ENCODE results near the gene LAPTM5. TPM values are rescaled to one million over a fixed set of nuclear protein-coding genes. Genes with fewer than 3 reads are reported as not detected.

Gene LAPTM5
- total RNA-seq, 1 experiment from 2014 or later: not detected

DNA sequence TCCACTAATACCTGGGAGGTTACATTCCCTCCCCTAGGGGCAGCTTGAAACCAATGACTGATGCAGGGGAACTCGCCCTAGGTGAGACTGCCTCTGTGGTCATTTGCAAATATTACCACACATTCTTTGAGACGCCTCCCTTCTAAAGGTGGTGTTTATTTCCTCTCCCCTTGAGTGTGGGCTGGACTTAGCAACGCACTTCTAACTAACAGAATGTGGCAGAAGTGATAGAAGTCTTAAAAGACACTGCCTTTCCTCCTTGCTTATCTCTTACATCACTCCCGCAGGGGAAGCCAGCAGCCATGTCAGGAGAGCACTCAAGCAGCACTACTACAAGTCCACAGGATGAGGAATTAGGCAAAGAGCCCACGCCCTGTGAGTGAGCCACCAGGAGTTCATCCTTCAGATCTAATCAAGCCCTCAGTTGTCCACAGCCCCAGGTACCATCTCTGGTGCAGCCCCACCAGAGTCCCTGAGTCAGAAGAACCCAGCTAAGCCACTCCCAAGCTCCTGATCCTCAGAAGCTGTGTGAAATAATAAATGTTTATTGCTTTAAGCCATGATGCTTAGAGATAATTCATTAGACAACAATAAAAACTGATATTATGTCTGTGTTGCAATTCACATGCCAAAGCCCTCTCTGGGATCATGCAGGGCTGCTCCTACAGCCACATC lies 19.4 kb downstream of the LAPTM5 start:
- Mint-ChIP-seq H3K4me3 (ENCODE audit: low read depth, unreplicated experiment) (no peak overlapping the region), H3K27ac (ENCODE audit: unreplicated experiment) (no peak overlapping the region), H3K27me3 (ENCODE audit: unreplicated experiment) (no peaks in the 10 kb centered on the region), H3K36me3 (ENCODE audit: insufficient read depth, unreplicated experiment) (no peaks in the 10 kb centered on the region), H3K9me3 (ENCODE audit: low read depth, unreplicated experiment) (peaks cover 5% of the 10 kb centered on the region), H3K4me1 (ENCODE audit: low read depth, unreplicated experiment) (peaks cover 16% of the 10 kb centered on the region)
- CTCF ChIA-PET: no interaction called here
- no TSS peak for BruUV-seq (replicated peaks)
- intact Hi-C loops (cut with micrococcal nuclease; ENCODE audit: unreplicated experiment): no loop called here
- no peak for DNase-seq
- TF ChIP-seq, protein P1, sequence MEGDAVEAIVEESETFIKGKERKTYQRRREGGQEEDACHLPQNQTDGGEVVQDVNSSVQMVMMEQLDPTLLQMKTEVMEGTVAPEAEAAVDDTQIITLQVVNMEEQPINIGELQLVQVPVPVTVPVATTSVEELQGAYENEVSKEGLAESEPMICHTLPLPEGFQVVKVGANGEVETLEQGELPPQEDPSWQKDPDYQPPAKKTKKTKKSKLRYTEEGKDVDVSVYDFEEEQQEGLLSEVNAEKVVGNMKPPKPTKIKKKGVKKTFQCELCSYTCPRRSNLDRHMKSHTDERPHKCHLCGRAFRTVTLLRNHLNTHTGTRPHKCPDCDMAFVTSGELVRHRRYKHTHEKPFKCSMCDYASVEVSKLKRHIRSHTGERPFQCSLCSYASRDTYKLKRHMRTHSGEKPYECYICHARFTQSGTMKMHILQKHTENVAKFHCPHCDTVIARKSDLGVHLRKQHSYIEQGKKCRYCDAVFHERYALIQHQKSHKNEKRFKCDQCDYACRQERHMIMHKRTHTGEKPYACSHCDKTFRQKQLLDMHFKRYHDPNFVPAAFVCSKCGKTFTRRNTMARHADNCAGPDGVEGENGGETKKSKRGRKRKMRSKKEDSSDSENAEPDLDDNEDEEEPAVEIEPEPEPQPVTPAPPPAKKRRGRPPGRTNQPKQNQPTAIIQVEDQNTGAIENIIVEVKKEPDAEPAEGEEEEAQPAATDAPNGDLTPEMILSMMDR (IDR thresholded peaks at IDR 0.05; ENCODE audit: unreplicated experiment): no peak

GRCh38 chr1:30737357-30738039 lies 20.1 kb downstream of the LAPTM5 start:
- H3K4me1 Mint-ChIP-seq (ENCODE audit: low read depth, unreplicated experiment): peaks cover 16% of the 10 kb centered on the region
- no peak overlapping the region for H3K27ac Mint-ChIP-seq (ENCODE audit: unreplicated experiment)
- H3K9me3 Mint-ChIP-seq (ENCODE audit: low read depth, unreplicated experiment): peaks cover 5% of the 10 kb centered on the region
- TF ChIP-seq, protein P1 (IDR thresholded peaks at IDR 0.05; ENCODE audit: unreplicated experiment): no peak
- no peak for DNase-seq
- H3K4me3 Mint-ChIP-seq (ENCODE audit: low read depth, unreplicated experiment): no peak overlapping the region
- no peaks in the 10 kb centered on the region for H3K36me3 Mint-ChIP-seq (ENCODE audit: insufficient read depth, unreplicated experiment)
- CTCF ChIA-PET: no interaction called here
- no peaks in the 10 kb centered on the region for H3K27me3 Mint-ChIP-seq (ENCODE audit: unreplicated experiment)
- no TSS peak for BruUV-seq (replicated peaks)
- intact Hi-C loops (cut with micrococcal nuclease; ENCODE audit: unreplicated experiment): no loop called here

- Mint-ChIP-seq H3K27me3 (ENCODE audit: unreplicated experiment) (peaks cover 13% of the 10 kb centered on the region), H3K4me1 (ENCODE audit: low read depth, unreplicated experiment) (peaks cover 6% of the 10 kb centered on the region), H3K27ac (ENCODE audit: unreplicated experiment) (no peak overlapping the region), H3K4me3 (ENCODE audit: low read depth, unreplicated experiment) (no peak overlapping the region), H3K9me3 (ENCODE audit: low read depth, unreplicated experiment) (peaks cover 5% of the 10 kb centered on the region), H3K36me3 (ENCODE audit: insufficient read depth, unreplicated experiment) (no peaks in the 10 kb centered on the region)
- DNase-seq: no peak
- intact Hi-C loops (cut with micrococcal nuclease; ENCODE audit: unreplicated experiment): no loop called here
- no TSS peak for BruUV-seq (replicated peaks)
- CTCF ChIA-PET: no interaction called here
- TF ChIP-seq, protein P1 (IDR thresholded peaks at IDR 0.05; ENCODE audit: unreplicated experiment): no peak
Measured at GRCh38 chr1:30735668-30736498, 21.7 kb downstream of the LAPTM5 start.

DNA sequence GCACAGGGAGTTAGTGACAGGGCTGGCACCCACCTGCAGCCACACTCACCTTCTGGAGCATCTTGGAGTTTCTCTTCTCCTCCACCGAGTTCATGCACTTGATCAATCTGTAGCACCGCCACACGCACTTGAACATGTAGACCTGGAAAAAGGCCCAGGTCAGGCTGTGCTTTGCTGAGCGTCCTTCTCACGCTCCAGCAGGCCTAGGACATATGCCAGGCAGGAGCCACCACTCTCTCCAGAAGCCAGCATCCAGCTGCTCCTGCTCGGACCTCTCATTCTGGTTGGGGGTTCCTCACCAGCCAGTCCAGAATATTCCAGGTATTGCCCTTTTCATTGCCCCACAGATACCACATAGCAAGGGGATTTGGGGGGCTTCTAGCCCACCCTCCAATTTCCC lies 22.4 kb downstream of the LAPTM5 start:
- DNase-seq: no peak
- H3K9me3 Mint-ChIP-seq (ENCODE audit: low read depth, unreplicated experiment): peaks cover 5% of the 10 kb centered on the region
- no peak overlapping the region for H3K4me3 Mint-ChIP-seq (ENCODE audit: low read depth, unreplicated experiment)
- TF ChIP-seq, protein P1 (IDR thresholded peaks at IDR 0.05; ENCODE audit: unreplicated experiment): no peak
- intact Hi-C loops (cut with micrococcal nuclease; ENCODE audit: unreplicated experiment): no loop called here
- no peaks in the 10 kb centered on the region for H3K4me1 Mint-ChIP-seq (ENCODE audit: low read depth, unreplicated experiment)
- CTCF ChIA-PET: no interaction called here
- no peaks in the 10 kb centered on the region for H3K36me3 Mint-ChIP-seq (ENCODE audit: insufficient read depth, unreplicated experiment)
- no peak overlapping the region for H3K27ac Mint-ChIP-seq (ENCODE audit: unreplicated experiment)
- BruUV-seq (replicated peaks): no TSS peak
- peaks cover 18% of the 10 kb centered on the region for H3K27me3 Mint-ChIP-seq (ENCODE audit: unreplicated experiment)
